Measurements from ENCODE around the gene ATP11A.

Gene ATP11A

GRCh38 chr13:112715715-112716460 is 26.1 kb downstream of the ATP11A start:
- no peak overlapping the region for H3K27ac ChIP-seq (ENCODE audit: extremely low read depth, low read depth, low read length)
- 0 out of 2 replicates have a peak, but pooled peaks cover 2% of the 10 kb centered on the region for H3K4me1 ChIP-seq (ENCODE audit: control insufficient read depth, insufficient read depth, low read length)
- H3K9me3 ChIP-seq (ENCODE audit: control insufficient read depth, insufficient read depth, low read depth, low read length): no peaks in the 10 kb centered on the region
- TF ChIP-seq IKZF3 (tag by site-specific recombination; IDR thresholded peaks at IDR 0.05) (0 out of 2 replicates have a peak, but pooled peaks have one; percentile 16), ZNF580 (tag by site-specific recombination; IDR thresholded peaks at IDR 0.05) (no peak), GLIS1 (tag by site-specific recombination; IDR thresholded peaks at IDR 0.05) (0 out of 2 replicates have a peak, but pooled peaks have one; percentile 34), ZNF707 (tag by site-specific recombination; IDR thresholded peaks at IDR 0.05) (no peak)
- no peaks in the 10 kb centered on the region for H3K36me3 ChIP-seq (ENCODE audit: control insufficient read depth in 2 of 2, insufficient read depth in 1 of 2, low read length in 2 of 2)
- no peak overlapping the region for H3K4me3 ChIP-seq (ENCODE audit: low read depth, low read length)
- ChIA-PET CTCF (no interaction called here), POLR2A (no interaction called here)

DNA sequence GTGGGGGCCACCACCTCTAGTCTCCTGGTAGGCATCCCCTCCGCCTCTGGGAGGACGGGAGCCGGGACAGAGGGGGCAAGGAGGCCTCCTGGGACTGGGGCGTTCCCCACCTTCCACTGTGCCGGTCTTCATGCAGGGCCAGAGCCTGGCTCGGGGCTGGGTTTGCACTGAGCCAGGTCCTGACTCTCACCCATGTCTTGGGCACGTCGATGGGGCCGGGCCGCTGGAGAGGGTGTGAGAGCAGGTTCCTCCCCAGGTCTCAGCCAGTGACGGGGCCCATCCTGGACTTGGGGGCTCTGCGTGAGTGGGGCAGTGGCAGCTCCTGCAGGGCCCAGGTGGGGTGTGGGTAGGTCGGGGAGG is 26.6 kb downstream of the ATP11A start:
- Histone ChIP-seq H3K27ac (ENCODE audit: extremely low read depth, low read depth, low read length) (no peak overlapping the region), H3K4me1 (ENCODE audit: control insufficient read depth, insufficient read depth, low read length) (0 out of 2 replicates have a peak, but pooled peaks cover 2% of the 10 kb centered on the region), H3K36me3 (ENCODE audit: control insufficient read depth in 2 of 2, insufficient read depth in 1 of 2, low read length in 2 of 2) (no peaks in the 10 kb centered on the region), H3K4me3 (ENCODE audit: low read depth, low read length) (no peak overlapping the region), H3K9me3 (ENCODE audit: control insufficient read depth, insufficient read depth, low read depth, low read length) (no peaks in the 10 kb centered on the region)
- ChIA-PET CTCF (no interaction called here), POLR2A (no interaction called here)
- TF ChIP-seq ZNF670 (tag by site-specific recombination; IDR thresholded peaks at IDR 0.05; ENCODE audit: low read depth): no peak

GRCh38 chr13:112716841-112717520 is 27.1 kb downstream of the ATP11A start:
- no peak overlapping the region for H3K4me3 ChIP-seq (ENCODE audit: low read depth, low read length)
- no peak for TF ChIP-seq ZBTB17 (tag by site-specific recombination; IDR thresholded peaks at IDR 0.05)
- TF ChIP-seq ZNF391 (tag by site-specific recombination; IDR thresholded peaks at IDR 0.05; ENCODE audit: borderline replicate concordance, low read depth): no peak
- TF ChIP-seq ZNF37A (tag by site-specific recombination; IDR thresholded peaks at IDR 0.05): no peak
- TF ChIP-seq KLF7 (tag by site-specific recombination; IDR thresholded peaks at IDR 0.05; ENCODE audit: borderline replicate concordance): no peak
- no peak for TF ChIP-seq ZNF555 (tag by site-specific recombination; conservative IDR thresholded peaks at IDR 0.05)
- no peak for TF ChIP-seq ZNF398 (tag by site-specific recombination; IDR thresholded peaks at IDR 0.05)
- no peak for TF ChIP-seq ZNF423 (tag by site-specific recombination; IDR thresholded peaks at IDR 0.05)
- TF ChIP-seq ZNF404 (tag by site-specific recombination; IDR thresholded peaks at IDR 0.05): no peak
- no peak for TF ChIP-seq ZNF416 (tag by site-specific recombination; IDR thresholded peaks at IDR 0.05)
- TF ChIP-seq ZIC2 (tag by site-specific recombination; IDR thresholded peaks at IDR 0.05): no peak
- no peak for TF ChIP-seq ZNF214 (tag by site-specific recombination; IDR thresholded peaks at IDR 0.05; ENCODE audit: borderline replicate concordance)
- no peak for TF ChIP-seq ZNF645 (tag by site-specific recombination; IDR thresholded peaks at IDR 0.05)

More at GRCh38 chr13:112716841-112717520, 27.1 kb downstream of the ATP11A start:
- POLR2A ChIA-PET: no interaction called here
- no peak overlapping the region for H3K27ac ChIP-seq (ENCODE audit: extremely low read depth, low read depth, low read length)
- CTCF ChIA-PET: interaction anchor here (0.6 kb wide), 2 partner anchors 30 to 77 kb away, joined by 3 to 4 read pairs; no protein-coding TSS in a partner anchor
- H3K4me1 ChIP-seq (ENCODE audit: control insufficient read depth, insufficient read depth, low read length): 0 out of 2 replicates have a peak, but pooled peaks cover 2% of the 10 kb centered on the region
- no peaks in the 10 kb centered on the region for H3K36me3 ChIP-seq (ENCODE audit: control insufficient read depth in 2 of 2, insufficient read depth in 1 of 2, low read length in 2 of 2)
- no peaks in the 10 kb centered on the region for H3K9me3 ChIP-seq (ENCODE audit: control insufficient read depth, insufficient read depth, low read depth, low read length)

All from HEK293 (cell line).